Dermis blood vessel endothelial cell (primary cell): Measurements from ENCODE around the gene SLC9A9. TPM values are rescaled to one million over a fixed set of nuclear protein-coding genes. Genes with fewer than 3 reads are reported as not detected.
"Not testable (repeated sequence)": the region's sequence is repeated elsewhere in the genome, so short reads cannot be mapped to it uniquely, and the experiment has no call there.

ENCODE experiments used
- DNase-seq: peaks from one replicate; pipeline ENCODE4 v3.0.0; 2010
- total RNA-seq: library from RNA; depleted of rRNA; stranded (reverse); fragments of >200 nt; gene quantifications from 2 replicates; pipeline ENCODE4 v1.2.3, GENCODE V29; 2014

Gene SLC9A9
- total RNA-seq, 1 donor from 2014 or later: 3.2 TPM

- no peak for DNase-seq
These were observed 311.3 kb downstream of the SLC9A9 start for GRCh38 chr3:143536817-143537535.

- DNase-seq: no peak
These were observed 312.1 kb downstream of the SLC9A9 start for GRCh38 chr3:143535994-143536784.

GRCh38 chr3:143533391-143533790 is 314.9 kb downstream of the SLC9A9 start:
- no peak for DNase-seq

- DNase-seq: no peak
These were observed 316.2 kb downstream of the SLC9A9 start for GRCh38 chr3:143532091-143532490.

- no peak for DNase-seq
These were observed 317.2 kb downstream of the SLC9A9 start for GRCh38 chr3:143531101-143531500.

GRCh38 chr3:143529798-143530197 is 318.5 kb downstream of the SLC9A9 start:
- no peak for DNase-seq

- DNase-seq: no peak
These were observed 319.2 kb downstream of the SLC9A9 start for GRCh38 chr3:143529018-143529478.

GRCh38 chr3:143526011-143526545 is 322.2 kb downstream of the SLC9A9 start:
- DNase-seq: no peak

DNA sequence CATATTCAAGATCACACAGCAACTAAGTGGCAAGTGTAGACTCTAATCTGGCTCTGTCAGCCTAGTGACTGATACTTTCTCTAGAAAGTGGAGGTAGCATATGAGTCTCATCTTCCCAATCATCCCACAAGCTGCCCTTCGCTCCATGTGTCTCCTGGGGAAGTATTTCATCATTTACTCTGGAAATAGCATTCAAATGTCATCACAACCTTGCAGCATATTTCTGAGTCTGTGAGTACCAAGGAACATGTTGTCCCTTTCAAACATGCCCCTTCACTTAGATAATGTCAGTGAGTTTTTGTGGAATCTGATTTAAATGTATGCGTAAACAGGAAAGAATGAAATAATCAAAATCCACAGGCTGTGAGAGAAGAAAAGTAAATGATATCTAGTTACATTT is 322.9 kb downstream of the SLC9A9 start:
- DNase-seq: no peak

DNA sequence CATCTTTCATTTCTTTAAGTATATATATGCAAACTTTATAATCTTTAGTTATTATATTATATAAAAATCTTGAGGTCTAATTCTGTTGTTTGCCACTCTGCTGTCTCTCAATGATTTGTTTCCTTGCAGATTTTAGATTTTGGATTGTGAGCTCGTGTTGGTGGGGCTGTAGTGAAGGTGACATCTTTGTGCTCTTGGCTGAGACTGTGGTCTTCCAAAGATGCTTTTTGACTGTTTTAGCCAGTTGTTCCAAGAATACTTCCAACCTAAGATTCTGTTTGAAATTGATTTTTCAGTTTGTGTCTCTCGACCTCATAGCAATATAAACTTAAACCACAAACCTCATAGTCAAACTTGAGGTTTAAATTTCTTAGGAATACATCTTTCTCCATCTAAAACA is 326.5 kb downstream of the SLC9A9 start:
- DNase-seq: no peak

- not testable (repeated sequence) for DNase-seq
These were observed 331.1 kb downstream of the SLC9A9 start for GRCh38 chr3:143517131-143517530.

DNA sequence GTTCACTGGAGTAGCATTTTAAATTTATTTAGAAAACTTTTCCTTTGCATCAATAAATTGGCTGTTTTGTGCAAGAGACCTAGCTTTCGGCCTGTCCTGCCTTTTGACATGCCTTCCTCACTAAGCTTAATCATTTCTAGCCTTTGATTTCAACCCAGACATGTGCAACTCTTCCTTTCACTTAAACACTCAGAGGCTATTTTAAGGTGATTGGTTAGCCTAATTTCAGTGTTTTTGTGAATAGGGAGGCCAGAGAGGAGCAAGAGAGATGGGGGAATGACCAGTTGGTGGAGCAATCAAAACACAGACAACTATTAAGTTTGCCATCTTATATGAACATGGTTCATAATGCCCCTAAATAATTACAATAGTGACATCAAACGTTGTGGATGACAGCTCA is 333.4 kb downstream of the SLC9A9 start:
- no peak for DNase-seq

DNA sequence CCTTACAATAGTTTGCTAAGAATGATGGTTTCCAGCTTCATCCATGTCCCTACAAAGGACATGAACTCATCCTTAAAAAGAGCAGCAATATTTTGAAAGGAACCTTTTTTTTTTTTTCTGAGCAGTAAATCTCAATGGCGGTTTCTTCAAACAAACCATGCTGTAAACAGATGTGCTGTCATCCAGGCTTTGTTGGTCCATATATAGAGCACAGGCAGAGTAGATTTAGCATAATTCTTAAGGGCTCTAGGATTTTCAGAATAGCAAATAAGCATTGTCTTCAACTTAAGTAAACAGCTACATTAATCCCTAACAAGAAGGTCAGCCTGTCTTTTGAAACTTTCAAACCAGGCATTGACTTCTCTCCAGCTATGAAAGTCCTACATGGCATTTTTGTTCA is 334.2 kb downstream of the SLC9A9 start:
- DNase-seq: no peak

- no peak for DNase-seq
These were observed 336.9 kb downstream of the SLC9A9 start for GRCh38 chr3:143511174-143511879.

DNA sequence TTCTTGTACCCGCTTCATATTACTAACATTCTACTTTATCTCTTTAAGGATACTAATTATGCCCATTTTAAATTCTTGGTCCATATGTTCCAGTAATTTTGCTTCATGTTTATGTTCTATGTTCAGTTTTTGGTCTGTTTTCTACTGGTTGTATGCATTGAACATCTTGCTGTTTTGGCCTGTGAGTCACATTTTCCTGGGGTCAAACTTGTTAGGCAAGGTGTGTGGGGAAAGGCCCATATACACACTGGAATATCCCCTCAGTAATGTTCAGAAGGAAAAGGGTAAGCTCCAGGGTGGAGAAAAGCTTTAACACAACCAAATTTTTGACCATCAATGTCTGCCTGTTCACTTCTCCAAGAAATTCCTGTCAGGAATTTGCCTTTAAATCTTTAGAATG is 337.7 kb downstream of the SLC9A9 start:
- no peak for DNase-seq

- DNase-seq: no peak
These were observed 340.3 kb downstream of the SLC9A9 start for GRCh38 chr3:143507735-143508580.

GRCh38 chr3:143506190-143506589 is 342.1 kb downstream of the SLC9A9 start:
- no peak for DNase-seq

- DNase-seq: no peak
These were observed 344.9 kb downstream of the SLC9A9 start for GRCh38 chr3:143503325-143503885.

- DNase-seq: no peak
These were observed 346.2 kb downstream of the SLC9A9 start for GRCh38 chr3:143502081-143502480.

DNA sequence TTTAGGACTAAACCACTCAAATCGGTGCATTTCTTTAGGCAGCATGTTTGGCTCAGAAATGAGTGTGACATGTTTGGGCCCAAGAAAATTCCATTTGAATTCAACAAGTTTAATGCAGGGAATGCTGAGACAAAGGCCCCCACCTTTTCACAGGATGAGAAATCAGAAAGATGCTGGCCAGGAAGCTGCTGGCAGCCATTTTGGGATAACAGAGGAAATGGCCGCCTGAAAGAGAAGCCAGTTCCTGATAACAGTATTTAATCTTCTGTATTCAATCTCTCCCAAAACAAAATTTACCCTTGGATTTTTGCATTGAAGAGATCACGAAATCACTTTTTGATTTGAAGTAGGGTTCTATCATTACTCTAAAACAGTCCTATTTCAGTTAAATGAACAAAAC is 350.9 kb downstream of the SLC9A9 start:
- DNase-seq: no peak

- no peak for DNase-seq
These were observed 352.1 kb downstream of the SLC9A9 start for GRCh38 chr3:143496191-143496590.

DNA sequence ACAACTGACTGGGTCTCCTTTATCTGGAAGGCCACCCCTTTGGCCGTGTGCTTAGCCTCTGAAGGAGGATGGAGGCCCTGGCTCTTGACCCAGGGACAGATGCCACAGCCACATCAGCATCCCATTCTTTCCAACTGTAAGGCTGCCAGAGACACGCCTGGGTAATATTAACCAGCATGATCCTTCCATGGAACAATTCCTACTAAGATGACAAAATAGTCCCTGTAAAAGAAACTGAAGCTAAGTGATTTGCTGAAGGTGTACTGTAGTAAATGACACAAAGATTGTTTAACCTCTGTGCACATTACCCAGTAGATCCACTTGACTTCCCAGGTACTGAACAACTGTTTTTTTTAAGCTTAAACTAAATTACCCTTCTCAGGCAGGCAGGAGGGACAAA is 352.7 kb downstream of the SLC9A9 start:
- no peak for DNase-seq
